Colon (tissue), 2 donors: ENCODE data around the gene P2RY6.

Source experiments
- FAIRE-seq: peaks from 2 replicates; lab custom pipeline; 2012; peaks lifted over from hg19 to GRCh38; lab: Jason Lieb, UNC
- donor health status: control.
- donor health status: control.

The P2RY6 gene

DNA sequence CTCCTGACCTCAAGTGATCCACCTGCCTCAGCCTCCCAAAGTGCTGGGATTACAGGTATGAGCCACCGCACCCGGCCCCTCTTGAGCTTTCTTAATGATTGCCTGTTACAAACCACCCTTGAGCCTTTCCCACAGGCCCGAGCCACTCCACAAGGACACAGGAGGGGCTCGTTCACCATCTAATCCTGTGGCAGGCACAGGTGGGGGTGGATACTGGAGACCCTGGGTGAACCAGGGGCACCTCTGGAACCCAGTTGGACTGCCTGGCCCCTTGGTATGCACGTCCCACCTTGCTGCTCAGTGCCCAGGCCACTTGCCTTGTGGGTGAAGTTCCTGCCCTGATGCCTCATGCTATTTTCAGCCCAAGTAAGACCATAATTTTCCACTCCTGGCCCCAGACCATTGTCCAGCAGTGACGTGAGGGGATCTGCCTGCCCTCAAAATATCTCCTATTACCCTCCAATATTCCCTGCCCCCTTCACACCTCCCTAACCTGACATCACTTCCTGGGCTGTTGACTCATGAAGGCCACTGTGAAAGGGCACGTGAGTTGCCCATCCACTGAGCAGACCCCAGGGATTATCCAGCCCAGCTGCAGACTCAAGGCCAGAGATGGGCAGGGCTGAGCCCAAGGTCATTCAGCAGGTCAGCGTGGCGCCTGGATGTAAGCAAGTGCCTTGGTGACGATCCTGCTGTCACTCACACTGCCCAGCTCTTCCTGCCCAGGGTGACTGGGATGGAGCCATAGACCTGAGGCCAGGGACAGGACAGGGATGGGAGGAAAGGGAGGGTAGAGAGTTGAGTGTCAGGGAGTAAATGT is 34.5 kb upstream of the P2RY6 start:
- no peak for FAIRE-seq

DNA sequence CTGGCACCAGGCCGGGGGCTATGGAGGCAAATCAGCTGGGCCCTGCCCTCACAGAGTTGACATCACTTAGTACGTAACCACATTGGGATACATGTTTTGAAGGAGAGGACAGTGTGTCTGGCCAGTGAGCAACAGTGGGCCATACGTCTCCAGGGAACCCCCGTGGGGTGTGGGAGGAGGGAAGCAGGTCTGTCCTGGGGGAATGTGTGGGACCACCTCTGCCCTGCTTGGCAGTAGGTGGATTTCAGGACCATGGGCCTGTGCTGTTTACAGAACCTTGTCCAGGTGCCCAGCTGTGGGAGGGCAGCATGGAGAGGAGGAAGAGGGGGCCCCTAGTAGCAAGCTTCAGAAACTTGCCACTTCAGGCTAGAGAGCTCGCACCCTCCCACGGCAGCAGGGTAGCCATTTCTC is 33.0 kb upstream of the P2RY6 start:
- FAIRE-seq = no peak

DNA sequence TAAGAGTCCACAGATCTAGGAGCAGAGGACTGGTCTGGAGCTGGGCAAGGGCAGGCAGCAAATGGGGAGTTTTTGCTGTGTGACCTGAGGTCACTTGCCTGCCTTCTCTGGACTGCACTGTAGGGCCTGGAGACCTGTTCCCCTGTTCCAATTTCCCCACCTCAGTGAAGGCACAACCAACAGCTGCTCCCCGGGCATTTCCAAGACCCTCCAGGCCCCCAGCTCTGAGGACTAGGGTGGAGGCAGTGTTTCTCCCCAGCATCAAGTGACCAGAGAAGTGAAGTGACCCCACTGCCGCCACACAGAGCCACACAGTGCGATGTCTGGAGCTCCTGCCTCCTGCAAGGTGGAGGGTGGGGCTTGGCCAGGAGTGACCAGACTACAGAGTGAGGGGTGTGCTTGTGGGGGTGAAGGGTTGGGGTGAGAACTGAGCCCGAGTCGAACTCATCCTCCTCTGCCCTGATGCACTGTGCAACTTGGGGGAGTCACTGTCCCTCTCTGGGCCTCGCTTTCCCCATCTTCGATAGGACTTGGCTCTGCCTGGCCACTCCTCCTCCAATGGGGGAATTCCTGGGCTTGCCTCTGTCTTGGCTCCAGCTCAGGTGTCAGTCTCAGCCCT is 32.5 kb upstream of the P2RY6 start:
- no peak for FAIRE-seq

DNA sequence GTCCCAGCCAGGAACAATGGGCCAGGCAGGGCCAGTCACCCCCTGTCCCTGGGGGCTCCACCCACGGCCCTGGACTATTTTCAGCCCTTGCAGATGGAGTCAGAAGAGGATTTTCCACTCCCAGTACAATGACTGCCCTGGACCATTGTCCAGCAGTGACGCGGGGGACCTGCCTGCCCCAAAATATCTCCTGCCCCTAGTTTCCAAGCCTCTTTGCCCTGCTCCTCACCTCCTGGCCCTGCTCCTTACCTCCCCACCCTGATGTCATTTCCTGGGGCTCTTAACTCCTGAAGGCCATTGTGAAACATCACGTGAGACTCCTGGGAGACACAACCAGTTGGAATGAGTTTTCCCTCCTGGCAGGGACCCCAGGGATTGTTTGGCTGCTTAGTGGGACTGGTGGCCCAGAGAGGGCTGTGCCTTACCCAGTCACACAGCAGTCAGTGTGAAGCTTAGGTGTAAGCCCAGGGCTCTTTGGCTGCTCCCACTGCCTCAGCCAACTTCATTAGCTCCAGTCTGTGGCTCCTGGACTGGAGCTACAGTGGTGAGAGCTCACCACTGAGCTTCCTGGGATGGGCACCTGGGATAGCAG is 31.9 kb upstream of the P2RY6 start:
- FAIRE-seq = no peak

DNA sequence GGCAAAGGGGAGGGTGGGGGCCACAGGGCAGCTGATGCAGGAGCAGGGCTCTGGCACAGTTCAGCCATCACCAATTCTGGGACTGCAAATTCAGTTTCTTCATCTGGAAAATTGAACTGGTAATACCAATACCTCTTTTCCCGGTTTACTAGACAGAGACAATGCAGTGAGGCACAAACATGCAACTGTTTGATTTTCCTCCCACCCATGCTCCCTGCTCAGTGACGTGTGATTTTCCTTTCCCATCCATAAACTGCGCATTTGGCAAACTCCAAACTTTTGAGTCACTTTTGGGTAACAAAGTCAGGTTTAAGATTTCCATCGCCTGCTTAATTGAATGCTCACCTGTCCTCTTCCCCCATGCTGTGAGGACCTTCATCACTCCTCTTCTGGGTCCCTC is 30.8 kb upstream of the P2RY6 start:
- FAIRE-seq = no peak

DNA sequence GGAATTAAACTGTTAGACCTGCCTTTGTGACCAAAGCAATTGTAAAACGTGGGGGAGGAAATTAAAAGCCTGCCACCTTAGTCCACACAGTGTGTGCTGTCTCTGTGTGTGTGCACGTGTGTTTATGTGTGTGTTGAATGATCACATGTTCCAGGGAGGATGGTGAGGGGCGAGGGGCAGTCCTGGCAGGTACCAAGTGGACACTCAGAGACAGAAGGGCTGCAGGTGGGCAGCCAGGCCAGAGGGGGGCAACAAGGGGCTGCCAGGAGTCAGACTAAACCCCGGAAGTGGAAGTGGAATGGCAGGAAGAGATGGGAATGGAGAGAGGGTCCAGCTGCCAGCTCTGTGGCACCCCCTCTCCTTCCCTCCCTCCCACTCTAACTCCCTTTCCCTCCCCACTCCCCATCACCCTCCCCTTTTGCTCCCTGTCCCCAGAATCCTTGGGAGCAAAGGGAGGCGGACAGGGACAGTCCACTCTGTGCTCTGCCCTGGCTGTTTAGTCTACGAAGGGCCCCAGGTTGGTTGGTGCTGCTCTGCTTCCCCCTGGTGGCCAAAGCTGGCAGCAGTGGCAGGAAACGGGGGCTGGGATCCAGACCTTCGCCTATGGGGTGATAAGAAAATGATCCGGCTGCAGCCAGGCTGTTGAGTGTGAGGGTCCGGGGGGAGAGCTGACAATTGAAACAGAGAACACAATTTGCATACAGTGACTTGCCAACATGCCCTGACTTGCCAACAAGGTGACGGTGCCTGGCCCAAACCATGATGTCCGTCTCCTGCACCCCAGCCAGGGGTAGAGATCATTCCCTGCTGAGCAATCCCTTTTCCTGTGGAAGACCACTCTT is 29.7 kb upstream of the P2RY6 start:
- no peak for FAIRE-seq

DNA sequence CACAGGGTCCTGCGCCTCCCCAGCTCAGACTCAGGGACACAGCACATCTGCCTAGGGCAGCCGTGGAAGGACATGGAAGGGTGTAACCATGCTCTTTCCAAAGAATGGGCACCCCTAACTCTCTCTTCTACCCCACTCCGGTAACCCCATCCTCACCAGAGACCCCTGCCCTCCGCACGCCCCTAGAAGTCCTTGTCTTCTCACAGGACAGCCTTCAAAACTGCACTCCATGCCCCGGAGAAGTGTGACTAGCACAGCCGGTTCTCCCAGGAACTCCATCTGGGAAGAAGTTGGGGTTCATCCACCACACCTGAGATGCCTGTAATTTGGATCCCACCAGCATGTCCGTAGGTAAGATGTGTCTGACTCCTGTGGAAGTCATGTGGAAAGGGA is 29.0 kb upstream of the P2RY6 start:
- no peak for FAIRE-seq

DNA sequence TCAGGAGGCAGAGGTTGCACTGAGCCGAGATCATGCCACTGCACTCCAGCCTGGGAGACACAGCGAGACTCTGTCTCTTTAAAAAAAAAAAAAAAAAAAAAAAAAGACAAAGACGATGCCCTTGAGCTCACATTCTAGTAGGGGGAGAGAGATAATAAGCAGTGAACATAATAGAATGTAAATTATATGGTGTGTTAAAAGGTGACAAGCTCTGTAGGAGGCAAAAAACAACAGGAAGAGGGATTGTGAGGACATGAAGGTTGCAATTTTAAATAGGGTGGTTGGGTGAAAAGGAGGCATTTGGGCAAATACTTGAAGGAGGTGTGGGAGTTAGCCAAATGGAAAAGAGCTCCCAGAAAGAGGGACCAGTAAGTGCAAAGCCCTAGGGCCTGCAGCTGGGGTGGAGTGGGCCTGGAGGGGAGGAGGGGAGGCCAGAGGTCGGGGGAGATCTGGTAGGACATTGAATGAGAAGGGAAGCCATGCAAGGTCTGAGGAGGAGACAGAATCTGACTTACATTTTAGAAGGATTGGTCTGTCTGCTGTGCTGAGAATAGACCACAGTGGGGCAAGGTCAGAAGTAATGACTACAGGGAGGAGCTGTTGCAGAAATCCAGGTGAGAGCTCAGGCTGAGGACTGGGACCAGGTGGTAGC is 27.4 kb upstream of the P2RY6 start:
- FAIRE-seq = no peak

DNA sequence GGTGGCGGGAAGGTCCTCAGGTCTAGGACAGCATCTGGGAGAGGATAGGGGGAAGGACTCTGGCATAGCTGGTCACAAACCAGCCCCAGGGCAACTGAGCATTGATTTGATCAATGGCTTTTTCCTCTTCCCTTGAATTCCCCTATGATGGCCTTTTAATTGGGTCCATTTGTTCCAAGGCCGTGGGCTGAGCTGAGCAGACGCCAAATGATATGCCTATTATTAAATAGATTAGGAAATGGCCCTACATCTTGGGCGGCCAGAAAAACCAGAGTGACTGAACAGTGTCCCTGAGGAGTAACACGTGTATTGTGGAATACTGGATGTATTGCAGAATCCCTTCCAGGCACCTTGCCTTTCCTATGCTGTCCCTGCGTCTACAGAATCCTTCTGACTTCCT is 26.7 kb upstream of the P2RY6 start:
- FAIRE-seq = no peak

DNA sequence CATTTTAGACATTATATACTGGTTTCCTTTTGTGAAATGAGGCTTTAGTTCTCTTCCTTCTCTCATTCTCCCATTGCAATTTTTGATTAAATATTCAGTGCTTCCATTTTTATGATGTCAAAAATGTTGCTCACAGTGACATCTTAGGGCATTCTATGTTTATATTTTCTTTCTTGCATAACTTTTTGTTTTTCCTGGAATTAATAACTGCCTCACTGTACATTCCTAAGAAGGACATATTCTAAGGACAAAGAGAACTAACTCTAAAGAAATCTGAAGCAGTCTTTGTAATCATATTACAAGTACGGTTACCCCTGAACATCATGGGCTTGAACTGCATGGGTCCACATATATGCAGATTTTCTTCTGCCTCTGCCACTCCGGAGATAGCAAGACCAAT is 25.8 kb upstream of the P2RY6 start:
- no peak for FAIRE-seq

DNA sequence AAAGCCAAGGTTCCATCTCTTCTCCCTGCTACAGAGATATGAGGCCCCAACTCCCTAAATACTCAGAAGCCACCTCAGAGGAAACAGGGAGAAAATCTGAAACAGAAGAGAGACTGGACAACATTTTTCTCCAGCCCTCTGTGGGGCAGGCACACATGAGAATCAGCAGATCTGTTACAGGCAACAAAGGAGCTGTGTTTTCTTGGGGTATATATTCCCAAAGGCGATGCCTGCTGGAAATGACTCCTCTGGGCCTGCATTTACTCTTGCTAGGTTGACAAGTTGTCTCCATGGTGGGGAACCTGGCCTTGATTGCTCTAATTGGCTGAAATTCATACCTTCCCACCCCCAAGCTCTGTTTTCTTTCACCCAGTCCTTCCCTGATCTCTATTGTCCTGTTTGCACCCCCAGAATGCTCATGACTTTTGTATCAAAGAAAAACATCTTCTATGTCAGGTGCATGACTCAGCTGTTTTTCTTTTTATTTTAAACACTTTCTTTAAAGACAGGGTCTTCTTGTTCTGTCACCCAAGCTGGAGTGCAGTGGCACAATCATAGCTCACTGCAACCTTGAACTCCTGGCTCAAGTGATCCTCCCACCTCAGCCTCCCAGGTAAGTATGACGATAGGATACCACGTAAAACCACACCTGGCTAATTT is 23.5 kb upstream of the P2RY6 start:
- FAIRE-seq = no peak

DNA sequence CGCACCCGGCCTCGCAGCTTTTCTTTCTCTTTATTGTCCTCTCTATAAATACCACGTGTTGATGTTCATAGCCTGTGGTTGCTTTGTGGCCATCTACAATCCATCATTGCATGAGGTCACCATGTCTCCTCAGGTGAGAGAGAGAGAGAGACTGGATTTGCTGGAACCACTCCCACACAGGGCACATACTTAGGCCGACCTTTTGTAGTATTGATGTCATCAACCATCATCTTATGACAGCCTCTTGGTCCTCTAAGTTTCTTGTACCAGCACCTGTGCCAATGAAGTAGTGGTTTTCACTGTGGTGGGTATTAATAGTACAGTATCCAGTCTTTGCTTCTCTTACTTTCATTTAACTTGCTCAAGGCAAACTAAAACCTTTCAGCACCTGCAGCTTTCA is 22.8 kb upstream of the P2RY6 start:
- FAIRE-seq = no peak

DNA sequence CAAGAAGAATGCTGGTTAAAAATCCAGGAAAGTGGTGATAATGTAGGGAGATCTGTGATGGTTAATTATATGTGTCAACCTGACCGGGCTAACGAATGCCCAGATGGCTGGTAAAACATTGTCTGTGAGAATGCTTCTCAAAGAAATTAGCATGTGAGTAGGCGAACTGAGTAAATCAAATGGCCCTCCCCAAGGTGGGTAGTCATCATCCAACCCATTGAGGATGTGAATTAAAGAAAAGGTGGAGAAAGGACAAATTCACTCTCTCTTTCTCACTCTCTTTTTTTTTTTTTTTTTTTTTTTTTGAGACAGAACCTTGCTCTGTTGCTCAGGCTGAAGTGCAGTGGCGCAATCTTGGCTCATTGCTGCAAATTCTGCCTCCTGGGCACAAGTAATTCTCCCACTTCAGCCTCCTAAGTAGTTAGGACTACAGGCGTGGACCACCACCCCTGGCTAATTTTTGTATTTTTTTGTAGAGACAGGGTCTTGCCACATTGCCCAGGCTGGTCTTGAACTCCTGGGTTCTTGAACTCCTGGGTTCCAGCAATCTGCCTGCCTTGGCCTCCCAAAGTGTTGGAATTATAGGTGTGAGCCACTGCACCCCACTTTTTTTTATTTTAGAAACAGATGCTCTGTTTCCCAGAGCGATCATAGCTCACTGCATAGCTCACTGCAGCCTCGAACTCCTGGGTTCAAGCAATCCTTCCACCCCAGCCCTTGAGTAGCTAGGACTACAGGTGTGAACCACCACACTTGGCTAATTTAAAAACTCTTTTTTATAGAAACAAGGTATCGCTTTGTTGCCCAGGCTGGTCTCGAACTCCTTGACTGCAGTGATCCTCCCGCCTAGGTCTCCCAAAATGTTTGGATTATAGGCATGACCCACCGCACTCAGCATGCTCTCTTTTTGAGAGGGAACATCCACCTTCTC is 22.0 kb upstream of the P2RY6 start:
- FAIRE-seq = no peak

DNA sequence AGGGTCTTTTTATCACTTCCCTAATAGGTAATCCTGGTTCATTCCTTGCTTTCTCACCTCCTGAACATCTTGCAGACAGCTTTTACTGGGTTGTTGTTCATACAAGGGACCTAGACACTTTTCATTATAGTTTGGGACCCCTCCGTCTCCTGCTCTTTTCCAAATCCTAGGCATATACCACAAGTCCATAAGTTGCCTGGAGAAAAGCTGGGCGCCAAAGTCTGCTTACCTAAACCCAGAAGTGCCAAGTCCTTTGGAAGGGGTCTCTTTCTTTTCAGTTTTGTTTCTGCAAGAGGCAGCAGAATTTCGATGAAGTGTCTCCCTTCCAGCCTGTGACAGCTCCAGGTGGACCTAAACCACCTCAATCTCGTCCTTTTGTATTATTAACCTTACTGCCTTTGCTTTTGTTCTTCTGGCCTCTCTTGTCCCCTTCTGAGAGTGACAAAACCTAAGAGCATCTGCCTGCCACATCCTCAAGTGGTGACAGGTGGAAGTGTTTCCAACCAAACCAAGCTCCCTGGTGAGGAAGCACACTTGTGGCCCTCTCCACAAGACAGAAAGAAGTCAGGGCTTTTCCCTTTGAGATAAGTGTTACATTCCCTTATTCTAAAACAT is 19.5 kb upstream of the P2RY6 start:
- FAIRE-seq = no peak

DNA sequence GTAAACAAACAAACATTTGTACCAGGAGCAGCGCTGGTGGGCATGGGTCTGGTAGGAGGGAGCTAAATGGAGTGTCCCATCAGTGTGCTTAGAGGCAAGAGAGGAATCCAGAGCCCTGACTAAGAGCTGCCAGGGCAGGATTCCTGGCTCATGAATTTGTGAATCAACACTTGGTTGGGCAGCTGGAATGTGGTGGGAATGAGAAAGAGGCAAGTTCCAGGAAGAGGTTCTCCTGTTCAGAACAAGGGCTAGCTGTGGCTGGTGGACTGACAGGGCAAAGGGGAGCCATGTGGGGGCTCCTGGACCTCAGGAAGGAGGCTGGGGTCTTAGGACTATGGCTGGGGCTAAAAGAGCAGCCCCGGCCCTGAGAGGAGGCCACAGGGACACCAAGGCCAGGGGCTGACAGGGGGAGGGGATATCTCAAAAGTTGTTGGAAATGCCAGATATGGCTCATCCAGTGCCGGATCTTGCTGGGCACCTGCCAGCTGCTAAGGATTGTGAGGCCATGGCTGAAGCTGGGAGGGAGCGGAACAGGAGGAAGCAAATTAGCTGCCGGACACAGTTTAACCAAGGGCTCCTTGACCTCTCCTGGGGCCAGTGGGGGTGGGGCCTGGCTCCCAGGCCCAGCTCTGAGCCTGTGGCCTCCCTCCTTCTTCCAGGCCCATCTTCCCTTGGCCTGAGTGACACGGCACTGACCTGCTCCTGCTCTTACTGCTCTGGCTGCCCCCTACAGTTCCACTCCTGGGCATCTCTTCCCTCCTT is 14.6 kb upstream of the P2RY6 start:
- no peak for FAIRE-seq

DNA sequence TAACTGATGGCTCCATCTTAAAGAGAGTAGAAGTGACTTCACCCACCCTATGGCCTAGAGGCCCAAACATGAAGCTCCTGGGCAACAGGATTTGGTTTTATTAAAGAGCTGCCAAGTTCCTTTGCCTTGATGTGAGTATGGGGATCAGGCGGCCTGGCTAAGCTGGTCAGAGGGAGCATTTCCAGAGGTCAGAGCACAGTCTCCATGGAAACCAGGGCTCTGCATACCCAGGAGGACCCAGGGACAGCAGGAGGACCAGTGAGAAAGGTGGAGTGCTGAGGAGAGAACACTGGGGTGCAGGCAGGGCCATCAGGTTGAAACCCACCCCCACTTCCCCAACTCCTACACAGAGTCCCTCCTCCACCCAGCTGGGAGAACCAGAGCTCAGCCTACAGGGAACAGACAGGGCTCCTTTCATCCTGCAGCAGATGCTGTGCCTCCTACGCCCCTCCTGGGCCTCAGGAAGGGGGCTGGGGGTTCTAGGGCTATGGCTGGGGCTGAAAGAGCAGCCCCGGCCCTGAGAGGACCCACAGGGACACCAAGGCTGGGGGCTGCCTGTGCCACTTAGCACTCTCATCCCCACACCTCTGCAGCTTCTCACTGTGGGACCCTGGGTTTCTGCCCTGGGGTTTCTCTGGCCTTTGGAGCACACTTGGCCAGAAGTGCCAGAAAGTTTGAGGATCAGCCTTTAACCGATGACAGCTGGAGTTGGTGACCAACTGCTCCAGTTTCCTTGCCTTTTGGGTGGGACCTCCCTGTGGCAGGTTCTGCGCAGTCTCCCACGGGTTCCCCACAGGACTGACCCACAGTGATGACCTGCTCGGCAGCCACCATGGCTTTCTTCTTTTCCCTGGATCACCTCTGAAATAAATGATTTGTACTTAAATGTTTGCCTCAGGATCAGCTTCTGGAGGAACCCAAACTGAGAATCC is 13.8 kb upstream of the P2RY6 start:
- no peak for FAIRE-seq

DNA sequence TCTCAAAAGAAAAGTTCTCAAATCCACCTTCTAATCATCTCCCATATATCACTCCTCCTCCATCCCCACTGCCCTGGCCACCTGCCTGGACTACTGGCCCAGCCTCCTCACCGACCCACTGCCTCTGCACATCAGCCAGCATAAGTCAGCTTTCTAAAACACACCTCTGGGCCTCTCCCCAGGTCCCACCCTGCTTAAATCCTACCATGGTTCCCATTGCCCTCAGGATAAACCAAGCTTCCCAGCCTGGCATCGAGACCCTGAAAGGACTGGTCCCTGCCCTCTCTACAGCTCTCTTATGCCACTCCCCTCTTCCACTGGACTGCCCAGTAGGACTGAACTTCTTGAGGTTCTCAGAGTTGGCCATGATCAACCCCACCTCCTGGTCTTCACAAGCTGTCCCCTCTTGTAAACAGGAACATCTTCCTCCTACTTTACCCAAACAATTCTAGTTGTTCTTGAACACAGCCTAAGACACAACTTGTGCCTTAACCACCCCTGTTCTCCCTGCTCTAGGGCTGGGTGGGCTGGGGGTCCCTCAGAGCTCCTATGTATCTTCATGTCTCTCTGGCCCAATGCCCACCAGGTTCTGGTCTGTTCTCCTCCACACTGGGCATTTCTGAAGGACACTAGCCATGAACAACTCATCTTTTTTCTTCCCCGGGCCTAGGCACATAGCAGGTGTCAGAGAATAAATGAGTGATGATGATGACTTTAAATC is 12.6 kb upstream of the P2RY6 start:
- no peak for FAIRE-seq

DNA sequence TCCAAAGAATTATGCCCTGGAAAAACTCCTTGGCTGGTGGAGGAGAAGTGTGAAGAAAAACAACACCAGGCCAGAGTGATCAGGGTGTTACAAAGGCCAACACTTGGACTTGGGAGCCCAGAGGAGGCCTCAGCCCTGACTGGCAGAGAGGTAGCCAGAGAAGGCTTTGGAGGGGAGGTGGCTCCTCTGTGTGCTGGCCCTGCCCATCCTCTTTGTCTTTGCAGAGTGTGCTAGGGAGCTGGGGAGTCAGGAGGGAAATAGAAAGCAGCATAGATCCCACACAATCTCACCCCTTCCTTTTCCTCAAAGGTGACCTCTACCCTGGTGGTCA is 12.0 kb upstream of the P2RY6 start:
- no peak for FAIRE-seq
